HAP-1 (cell line): ENCODE data around the gene GNA12.

Experiments
- DNase-seq, 2 experiments: peaks; one replicate each; pipeline ENCODE4 v3.0.0-alpha.2; 2016 to 2020; ENCODE audit warnings: low spot score in 2 of 2
- H3K27me3 ChIP-seq: fragments of 250-450 bp; sonication (Bioruptor Pico); 2 replicates; pipeline ENCODE4 v1.5.1; 2020; ENCODE audit warnings: low read depth, mild to moderate bottlenecking, moderate library complexity
- H3K36me3 ChIP-seq: fragments of 250-450 bp; sonication (Bioruptor Pico); replicated peaks from 2 replicates; pipeline ENCODE4 v1.5.1; 2020; ENCODE audit warnings: mild to moderate bottlenecking
- H3K4me1 ChIP-seq: fragments of 250-450 bp; sonication (Bioruptor Pico); 2 replicates; pipeline ENCODE4 v1.5.1; 2020; ENCODE audit warnings: mild to moderate bottlenecking
- H3K4me3 ChIP-seq: fragments of 250-450 bp; sonication (Bioruptor Pico); 2 replicates; pipeline ENCODE4 v1.5.1; 2020; ENCODE audit warnings: mild to moderate bottlenecking, moderate library complexity
- H3K9me3 ChIP-seq: fragments of 250-450 bp; sonication (Bioruptor Pico); 2 replicates; pipeline ENCODE4 v1.5.1; 2020; ENCODE audit warnings: mild to moderate bottlenecking, moderate library complexity
- in situ Hi-C: fragments of 300-500 bp; cut with MboI; formaldehyde crosslinking; loops from 3 replicates; pipeline ENCODE4 v1.14.3; 2020; ENCODE audit warnings: low sequenced_read_pairs, inconsistent platforms, mixed read lengths

The GNA12 gene

DNA sequence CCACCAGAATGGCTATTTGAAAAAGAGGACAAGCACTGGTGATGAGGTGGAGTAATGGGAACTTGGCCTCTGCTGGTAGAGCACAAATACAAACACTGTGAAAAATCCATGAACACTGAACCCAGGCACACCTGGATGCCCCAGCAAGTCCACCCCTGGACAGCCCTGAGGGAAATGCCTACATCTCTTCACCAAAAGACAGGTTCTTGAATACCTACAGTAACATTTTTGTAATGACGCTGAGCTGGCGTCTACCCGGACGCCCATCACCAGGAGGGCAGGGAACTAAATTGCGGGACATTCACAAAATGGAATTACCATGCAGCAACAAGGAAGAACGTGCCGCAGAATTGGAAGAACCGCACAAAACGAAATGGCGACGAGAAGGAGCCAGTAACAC, 70.5 kb downstream of the GNA12 start:
- no peaks in the 10 kb centered on the region; the same call in 1 of the 2 replicates for H3K36me3 ChIP-seq
- H3K9me3 ChIP-seq, result no peaks in the 10 kb centered on the region
- DNase-seq, result no peak
- H3K27me3 ChIP-seq, result no peaks in the 10 kb centered on the region
- H3K4me1 ChIP-seq, result no peaks in the 10 kb centered on the region
- no peak overlapping the region for H3K4me3 ChIP-seq
- in situ Hi-C loops, result no loop called here

DNA sequence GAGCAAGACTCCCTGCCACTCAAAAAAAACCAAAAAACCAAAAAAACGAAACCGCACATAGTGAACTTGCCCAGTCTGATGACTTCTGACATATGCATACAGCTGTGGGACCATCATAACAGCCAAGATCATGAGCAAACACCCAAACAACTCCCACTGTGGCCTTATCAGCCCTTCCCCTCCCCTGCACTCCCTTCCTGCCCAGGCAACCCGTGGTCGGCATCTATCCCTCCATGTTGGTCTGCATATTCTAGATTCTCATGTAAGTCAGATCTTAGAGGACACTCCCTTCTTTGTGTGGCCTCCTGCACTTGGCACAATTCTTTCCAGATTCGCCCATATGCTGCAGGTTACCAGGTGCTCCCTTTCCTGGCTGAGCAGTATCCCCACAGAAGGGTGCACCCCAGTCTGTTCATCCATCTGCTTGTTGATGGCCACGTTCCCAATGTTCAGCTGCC, 72.8 kb downstream of the GNA12 start:
- Histone ChIP-seq H3K9me3 (no peaks in the 10 kb centered on the region), H3K4me3 (no peak overlapping the region), H3K4me1 (no peaks in the 10 kb centered on the region), H3K36me3 (no peaks in the 10 kb centered on the region; the same call in 1 of the 2 replicates), H3K27me3 (no peaks in the 10 kb centered on the region)
- in situ Hi-C loops, result no loop called here
- DNase-seq, result no peak

DNA sequence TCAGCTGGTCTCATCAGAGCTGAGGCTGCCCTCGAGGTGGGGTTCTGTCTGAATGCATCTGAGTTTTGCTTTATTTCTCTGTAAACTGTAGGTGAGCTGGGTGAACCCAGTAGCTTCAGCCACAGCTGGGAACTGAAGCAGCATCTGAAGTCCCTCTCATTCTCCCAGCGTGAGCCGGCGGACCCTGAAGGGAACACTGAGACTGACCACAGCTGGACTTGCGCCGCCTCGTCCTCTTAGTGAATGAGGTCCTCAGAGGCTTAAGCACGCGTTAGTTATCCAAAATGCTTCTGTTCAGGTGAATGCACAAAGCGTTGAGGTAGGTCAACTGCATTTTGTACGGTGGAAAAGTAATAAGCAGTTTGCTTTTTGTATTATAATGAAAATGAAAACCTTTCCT, 79.5 kb downstream of the GNA12 start:
- Histone ChIP-seq H3K4me3 (no peak overlapping the region), H3K27me3 (no peaks in the 10 kb centered on the region), H3K36me3 (no peaks in the 10 kb centered on the region), H3K4me1 (no peaks in the 10 kb centered on the region), H3K9me3 (no peaks in the 10 kb centered on the region)
- in situ Hi-C loops, result no loop called here
- DNase-seq, result no peak

DNA sequence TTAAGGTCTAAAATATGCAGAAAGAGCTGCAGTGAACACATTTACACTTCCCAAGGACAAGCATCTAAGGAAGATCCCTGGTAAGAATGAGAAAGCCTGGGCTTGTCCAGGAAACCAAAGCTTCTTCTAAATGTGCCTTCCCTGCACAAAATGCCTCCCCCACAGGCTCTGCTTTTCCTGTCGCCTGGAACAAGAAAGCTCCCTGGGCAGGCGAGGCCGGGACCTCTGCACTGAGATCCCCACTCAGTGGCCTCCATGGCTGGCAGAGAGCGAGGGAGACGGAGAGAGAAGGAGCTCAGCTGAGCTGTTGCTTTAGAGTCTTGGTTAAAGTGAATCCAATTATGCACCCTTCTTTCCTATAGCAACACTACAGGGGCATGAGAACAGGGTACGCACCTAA, 80.5 kb downstream of the GNA12 start:
- Histone ChIP-seq H3K36me3 (no peaks in the 10 kb centered on the region), H3K27me3 (no peaks in the 10 kb centered on the region), H3K4me1 (peaks cover 3% of the 10 kb centered on the region), H3K9me3 (no peaks in the 10 kb centered on the region), H3K4me3 (no peak overlapping the region)
- in situ Hi-C loops, result no loop called here
- DNase-seq, result no peak

DNA sequence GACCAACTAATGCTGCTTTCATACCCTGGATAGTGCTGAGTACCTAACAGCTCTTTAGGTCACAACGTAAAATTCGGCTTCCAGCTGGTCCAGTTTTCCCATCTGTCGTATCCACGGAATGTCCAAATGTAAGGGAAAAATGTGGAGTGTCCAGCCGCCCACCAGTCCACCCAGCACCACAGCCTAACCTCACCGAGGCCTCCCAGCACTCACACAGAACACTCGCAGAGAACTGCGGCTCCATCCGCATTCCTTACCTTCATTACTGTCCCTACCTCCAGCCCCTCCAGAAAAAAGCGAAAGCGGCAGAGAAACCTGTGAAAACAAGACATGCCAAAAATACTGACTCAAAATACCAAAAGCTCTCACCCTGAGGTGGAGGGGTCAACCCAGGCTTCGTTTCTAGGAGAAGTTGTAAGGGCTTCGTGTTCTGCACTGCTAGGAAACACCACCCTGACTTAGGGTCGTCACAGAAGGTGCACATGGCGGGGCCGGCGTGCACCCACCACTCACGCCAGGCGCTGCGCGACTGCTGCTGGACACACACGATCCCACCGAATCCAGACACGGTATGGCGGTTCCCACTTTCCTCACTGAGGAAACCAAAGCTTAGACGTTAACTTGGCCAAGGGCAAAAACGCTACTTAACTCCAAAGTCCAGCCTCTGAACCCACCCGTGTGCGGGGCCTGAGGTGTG, 82.2 kb downstream of the GNA12 start:
- H3K27me3 ChIP-seq, result no peaks in the 10 kb centered on the region
- no peaks in the 10 kb centered on the region for H3K36me3 ChIP-seq
- no peak for DNase-seq
- in situ Hi-C loops, result no loop called here
- H3K4me3 ChIP-seq, result no peak overlapping the region
- no peaks in the 10 kb centered on the region for H3K9me3 ChIP-seq
- H3K4me1 ChIP-seq, result peaks cover 14% of the 10 kb centered on the region

DNA sequence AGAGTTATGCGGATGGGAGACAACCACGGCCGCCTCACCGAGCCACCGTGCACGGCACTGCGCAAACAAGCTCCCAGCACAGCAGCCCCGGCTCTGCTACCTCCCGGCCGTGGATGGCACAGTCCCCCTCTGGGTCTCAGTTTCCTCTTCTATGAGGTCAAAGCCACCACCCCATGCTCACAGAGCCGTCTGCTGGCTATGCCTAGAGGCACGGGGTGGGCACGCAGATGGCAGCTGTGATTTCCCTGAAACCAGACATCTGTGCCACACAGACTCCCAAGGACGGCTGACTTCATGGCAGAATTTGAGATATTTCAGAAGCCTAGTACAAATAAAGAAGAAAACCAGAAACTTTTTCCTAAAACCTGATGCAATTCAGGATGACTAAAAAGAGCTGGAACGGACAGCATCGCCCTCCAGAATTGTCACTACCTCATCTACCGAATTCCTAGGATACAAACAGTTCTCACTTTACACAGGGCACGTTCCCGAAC, 82.9 kb downstream of the GNA12 start:
- H3K4me1 ChIP-seq, result peaks cover 14% of the 10 kb centered on the region
- H3K9me3 ChIP-seq, result no peaks in the 10 kb centered on the region
- no peak for DNase-seq
- in situ Hi-C loops, result no loop called here
- H3K36me3 ChIP-seq, result no peaks in the 10 kb centered on the region
- H3K27me3 ChIP-seq, result no peaks in the 10 kb centered on the region
- no peak overlapping the region for H3K4me3 ChIP-seq

DNA sequence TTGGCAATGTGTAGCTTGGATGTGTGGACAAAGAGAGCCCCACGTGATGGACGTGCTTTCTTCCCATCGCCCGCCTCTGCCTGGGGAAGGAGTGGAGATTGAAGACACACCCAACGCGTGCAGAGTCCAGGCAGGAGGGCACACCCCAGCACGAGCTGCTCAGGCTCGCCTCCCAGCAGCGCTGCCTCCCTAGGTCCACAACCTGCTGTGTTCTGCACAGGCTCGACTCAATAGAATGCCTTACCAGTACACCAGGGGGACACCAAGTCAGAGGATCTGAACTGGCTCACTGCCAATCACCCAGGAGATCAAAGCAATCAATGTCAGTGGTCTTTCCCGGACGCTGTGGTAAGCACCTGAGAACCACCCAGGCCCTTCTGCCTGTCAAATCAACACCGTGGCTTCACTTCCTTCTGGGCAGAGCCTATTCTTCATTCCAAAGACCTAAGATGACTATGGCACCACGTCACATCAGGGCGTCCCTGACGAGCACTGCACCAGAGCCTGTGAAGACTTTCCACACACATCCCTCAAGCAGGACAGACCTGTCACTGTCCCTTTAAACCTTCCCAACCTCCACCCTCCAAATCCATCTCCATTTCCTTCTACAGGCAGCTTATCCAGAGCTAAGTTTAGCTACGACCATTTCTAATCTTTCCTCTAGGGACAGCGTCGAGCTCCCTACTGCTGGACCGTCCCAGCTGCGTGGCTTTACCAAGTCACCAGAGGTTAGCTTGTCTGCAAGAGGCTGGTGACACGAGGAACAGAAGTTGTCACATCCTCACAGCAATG, 83.8 kb downstream of the GNA12 start:
- Histone ChIP-seq H3K4me3 (no peak overlapping the region), H3K9me3 (no peaks in the 10 kb centered on the region), H3K36me3 (no peaks in the 10 kb centered on the region), H3K27me3 (no peaks in the 10 kb centered on the region), H3K4me1 (peaks cover 14% of the 10 kb centered on the region)
- DNase-seq, result peak; percentile 30 to 53
- in situ Hi-C loops, result no loop called here

DNA sequence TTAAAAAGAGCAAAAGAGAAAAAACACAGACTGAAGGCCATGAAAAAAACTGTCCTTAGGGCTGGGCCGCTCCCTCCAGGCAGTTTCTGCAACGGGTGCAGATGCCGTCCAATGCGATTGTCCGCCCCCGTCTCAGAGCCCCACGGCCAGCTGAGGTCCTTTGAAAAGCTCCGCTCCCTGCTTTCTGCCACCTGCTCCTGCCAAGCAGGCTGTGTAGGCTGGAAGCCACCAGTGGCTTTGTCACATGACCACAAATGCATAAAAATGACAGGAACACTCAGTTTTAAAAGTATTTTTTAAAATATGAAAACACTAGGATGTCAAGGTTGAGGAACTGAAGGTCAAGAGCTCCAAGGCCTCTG, 84.4 kb downstream of the GNA12 start:
- no peaks in the 10 kb centered on the region for H3K9me3 ChIP-seq
- no peaks in the 10 kb centered on the region for H3K36me3 ChIP-seq
- DNase-seq, result no peak
- peaks cover 14% of the 10 kb centered on the region for H3K4me1 ChIP-seq
- no peak overlapping the region for H3K4me3 ChIP-seq
- no peaks in the 10 kb centered on the region for H3K27me3 ChIP-seq
- in situ Hi-C loops, result no loop called here

DNA sequence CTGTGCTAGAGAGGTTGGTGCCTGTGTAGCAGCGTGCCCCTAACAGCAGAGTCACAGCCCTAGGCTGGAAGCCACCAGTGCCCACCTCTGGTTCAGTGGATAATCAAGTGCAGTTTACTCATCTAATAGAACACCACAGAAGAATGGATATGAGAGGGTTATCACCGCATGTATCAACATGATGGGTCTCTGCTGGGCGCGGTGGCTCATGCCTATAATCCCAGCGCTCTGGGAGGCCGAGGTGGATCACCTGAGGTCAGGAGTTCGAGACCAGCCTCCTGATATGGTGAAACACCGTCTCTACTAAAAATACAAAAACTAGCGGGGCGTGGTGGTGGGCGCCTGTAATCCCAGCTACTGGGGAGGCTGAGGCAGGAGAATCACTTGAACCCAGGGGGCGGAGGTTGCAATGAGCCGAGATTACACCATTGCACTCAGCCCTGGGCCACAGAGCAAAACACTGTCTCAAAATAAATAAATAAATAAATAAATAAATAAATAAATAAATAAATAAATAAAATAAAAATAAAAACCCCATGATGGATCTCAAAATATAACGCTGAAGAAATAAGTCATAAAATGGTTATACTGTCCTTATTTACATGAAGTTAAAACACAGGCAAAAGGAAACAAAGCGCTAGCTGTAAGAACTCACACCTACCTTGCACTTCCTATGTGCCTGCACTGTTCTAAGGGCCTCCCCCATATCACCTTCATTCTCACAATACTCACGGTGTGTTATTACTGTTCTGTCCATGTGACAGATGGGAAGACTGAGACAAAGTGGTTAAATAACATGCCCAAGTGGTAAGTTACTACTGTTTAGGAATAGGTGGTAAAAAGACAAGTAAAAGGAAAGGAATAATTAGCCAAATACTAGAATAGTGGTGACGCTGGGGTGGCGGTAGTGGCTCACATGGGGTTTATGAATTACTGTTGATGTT, 85.2 kb downstream of the GNA12 start:
- no peak for DNase-seq
- Histone ChIP-seq H3K9me3 (no peaks in the 10 kb centered on the region), H3K4me1 (peaks cover 14% of the 10 kb centered on the region), H3K4me3 (no peak overlapping the region), H3K36me3 (no peaks in the 10 kb centered on the region), H3K27me3 (no peaks in the 10 kb centered on the region)
- in situ Hi-C loops, result no loop called here

DNA sequence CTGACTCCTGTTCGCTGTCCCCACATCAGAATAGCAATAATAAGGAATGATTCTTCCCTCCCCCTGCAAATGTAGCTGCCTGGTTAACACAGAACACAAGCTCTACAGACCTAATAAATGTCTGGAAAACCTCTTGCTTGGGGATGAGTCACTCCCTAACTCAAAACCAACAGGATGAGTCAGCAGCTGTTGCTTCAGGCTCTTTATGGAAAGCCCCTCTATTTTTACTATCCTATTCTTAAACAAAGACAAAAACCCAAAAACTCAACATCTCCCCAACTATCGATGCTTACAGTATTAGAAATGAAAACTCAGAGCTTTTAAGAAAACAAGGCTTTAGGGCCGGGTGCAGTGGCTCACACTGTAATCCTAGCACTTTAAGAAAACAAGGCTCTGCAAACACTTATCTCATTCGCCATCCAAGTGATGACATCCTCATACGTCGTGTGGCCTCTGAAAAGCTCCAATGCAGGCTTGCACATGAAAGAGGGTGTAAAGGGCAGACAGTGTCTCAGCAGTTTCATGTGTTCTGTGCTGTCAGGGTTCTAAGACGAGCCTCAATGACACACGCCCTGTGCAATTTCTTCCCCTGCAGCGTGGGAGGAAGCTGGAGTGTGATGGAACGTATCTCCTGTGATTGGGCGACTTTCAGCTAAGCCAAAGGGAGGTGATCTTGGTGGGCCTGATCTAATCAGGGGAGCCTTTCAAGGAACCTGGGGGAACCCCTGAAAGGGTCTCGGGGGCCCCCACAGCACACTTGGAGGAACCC, 86.0 kb downstream of the GNA12 start:
- in situ Hi-C loops, result no loop called here
- no peaks in the 10 kb centered on the region for H3K9me3 ChIP-seq
- H3K27me3 ChIP-seq, result no peaks in the 10 kb centered on the region
- H3K36me3 ChIP-seq, result no peaks in the 10 kb centered on the region
- H3K4me1 ChIP-seq, result peaks cover 14% of the 10 kb centered on the region
- DNase-seq, result peak; percentile 46 to 67
- H3K4me3 ChIP-seq, result no peak overlapping the region

DNA sequence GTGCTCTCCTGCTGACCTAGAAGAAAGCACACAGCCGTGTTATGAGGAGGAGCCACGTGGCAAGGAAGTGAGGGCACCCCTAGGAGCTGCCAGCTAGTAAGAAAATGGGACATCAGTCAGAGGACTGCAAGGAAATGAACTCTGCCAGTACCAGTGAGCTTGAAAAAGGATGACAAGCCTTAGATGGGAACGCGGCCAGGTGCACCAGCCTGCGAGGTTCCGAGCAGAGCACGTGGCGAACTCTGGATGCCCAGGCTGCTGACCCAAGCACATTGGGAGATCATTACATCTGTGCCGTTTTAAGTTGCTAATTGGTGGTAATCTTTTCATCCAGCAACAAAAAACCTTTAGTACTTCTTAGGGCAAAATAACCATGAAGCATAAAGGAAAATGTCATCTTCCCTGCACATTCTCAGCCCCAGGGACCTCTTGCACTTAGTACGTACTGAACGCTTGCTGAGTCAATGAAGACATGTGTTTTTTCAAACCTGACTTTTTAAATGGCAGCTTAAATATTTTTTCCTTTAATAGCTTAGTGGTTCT, 86.7 kb downstream of the GNA12 start:
- H3K4me3 ChIP-seq, result no peak overlapping the region
- H3K9me3 ChIP-seq, result no peaks in the 10 kb centered on the region
- peaks cover 14% of the 10 kb centered on the region for H3K4me1 ChIP-seq
- in situ Hi-C loops, result no loop called here
- no peaks in the 10 kb centered on the region for H3K27me3 ChIP-seq
- no peak for DNase-seq
- no peaks in the 10 kb centered on the region for H3K36me3 ChIP-seq

DNA sequence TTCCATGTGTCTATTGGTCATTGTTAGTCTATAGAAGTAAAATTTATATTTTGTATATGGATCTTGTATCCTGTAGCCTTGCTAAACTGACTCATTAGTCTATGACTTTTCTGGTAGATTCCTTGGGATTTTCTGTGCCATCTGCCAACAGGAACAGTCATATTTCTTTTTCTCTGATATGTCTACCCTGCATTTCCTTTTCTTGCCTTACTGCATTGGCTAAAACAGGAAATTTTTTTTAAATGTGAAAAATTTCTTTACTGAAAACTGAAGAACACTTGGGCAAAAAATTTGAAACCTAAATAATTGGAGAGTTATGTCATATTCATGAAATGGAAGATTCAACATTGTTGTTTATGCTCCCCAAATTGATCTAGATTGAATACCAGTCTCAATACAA, 88.6 kb downstream of the GNA12 start:
- no peaks in the 10 kb centered on the region for H3K36me3 ChIP-seq
- H3K9me3 ChIP-seq, result no peaks in the 10 kb centered on the region
- in situ Hi-C loops, result no loop called here
- no peak overlapping the region for H3K4me3 ChIP-seq
- no peak for DNase-seq
- peaks cover 14% of the 10 kb centered on the region for H3K4me1 ChIP-seq
- no peaks in the 10 kb centered on the region for H3K27me3 ChIP-seq

DNA sequence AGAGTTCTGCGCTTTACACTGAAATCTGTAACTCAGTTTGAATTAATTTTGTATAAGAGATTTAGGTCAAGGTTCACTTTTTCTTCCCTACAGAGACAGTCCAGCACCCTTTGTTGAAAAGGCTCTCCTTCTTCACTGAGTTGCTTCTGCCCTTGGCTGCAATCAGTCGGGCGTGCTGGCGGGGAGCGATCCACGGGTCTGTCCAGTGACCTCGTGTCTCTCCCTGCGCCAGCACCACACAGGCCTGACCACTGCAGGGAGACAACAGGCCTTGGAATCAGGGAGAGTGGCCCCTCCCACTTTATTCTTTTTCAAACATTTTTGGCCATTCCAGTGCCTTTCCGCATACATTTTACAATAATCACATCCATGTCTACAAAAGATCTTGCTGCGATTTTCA, 89.2 kb downstream of the GNA12 start:
- no peaks in the 10 kb centered on the region for H3K36me3 ChIP-seq
- H3K4me1 ChIP-seq, result peaks cover 14% of the 10 kb centered on the region
- DNase-seq, result no peak
- H3K4me3 ChIP-seq, result no peak overlapping the region
- H3K9me3 ChIP-seq, result no peaks in the 10 kb centered on the region
- no peaks in the 10 kb centered on the region for H3K27me3 ChIP-seq
- in situ Hi-C loops, result no loop called here
